CD4-positive, alpha-beta T cell treated with Interleukin-6 for 4 hours (primary cell): ENCODE measurements around the gene SERPING1.

ENCODE experiments used
- DNase-seq: peaks from one replicate; pipeline ENCODE4 v3.0.0-alpha.2; 2020; ENCODE audit warnings: mixed read lengths

The SERPING1 gene

DNA sequence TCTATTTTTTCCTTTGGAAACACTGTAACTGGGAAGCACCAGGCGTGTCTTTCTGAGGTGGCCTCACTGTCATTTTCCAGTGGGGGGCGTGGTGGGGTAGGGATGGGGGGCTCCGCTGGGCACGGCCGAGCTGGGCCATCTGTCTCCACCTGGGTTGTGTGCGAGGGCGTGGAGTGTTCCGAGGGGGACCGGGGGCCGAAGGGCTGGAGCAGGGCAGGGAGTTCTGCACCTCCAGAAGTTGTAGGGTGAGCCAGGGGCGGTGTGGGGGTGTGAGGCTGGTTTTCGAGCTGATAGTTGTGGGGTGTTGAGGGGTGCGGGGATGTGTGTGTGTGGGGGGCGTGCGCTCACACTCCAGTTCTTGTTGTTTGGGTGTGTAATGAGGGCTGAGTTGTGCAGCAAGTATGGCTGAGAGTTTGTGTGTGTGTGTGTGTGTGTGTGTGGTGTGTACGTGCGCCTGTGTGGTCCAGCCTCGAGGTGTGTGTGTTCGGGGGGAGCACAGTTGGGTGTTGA, 41.4 kb downstream of the SERPING1 start:
- DNase-seq = peak; percentile 13

DNA sequence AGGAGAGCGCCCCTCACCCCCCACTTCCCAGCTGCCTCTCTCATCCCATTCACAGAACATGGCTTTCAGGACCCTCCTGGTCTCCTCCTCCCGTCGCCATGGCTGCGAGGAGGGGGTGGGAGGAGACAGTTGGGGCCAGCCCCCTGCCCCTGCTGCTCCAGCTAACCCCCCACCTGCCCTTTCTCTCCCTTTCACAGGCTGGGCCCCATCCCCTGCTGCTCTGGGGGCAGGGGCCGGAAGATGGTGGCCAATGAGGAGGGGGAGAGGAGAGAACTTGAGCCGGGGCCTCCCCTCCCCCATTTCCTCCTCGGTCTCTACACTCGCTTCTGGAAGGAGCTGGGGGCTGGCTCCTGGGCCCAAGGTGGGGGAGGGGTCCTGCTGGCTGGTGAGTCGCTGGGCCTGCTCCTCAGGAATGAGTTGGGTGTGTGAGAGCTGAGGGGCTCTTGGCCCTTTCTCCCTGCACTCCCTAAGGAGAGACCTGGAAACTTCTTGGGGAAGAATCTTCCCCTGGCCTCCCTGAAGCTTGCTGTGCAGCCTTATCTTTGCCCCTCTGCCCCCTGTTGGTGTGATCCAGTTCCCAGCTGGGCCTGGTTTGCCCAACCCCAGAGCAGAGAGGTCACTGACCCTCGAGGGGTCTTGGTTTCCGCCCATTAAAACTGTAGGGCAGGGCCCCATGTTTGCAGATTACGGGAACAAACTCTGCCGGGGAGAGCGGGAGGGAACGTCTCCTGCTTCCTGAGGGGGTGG, 42.0 kb downstream of the SERPING1 start:
- peak; percentile 30 for DNase-seq

DNA sequence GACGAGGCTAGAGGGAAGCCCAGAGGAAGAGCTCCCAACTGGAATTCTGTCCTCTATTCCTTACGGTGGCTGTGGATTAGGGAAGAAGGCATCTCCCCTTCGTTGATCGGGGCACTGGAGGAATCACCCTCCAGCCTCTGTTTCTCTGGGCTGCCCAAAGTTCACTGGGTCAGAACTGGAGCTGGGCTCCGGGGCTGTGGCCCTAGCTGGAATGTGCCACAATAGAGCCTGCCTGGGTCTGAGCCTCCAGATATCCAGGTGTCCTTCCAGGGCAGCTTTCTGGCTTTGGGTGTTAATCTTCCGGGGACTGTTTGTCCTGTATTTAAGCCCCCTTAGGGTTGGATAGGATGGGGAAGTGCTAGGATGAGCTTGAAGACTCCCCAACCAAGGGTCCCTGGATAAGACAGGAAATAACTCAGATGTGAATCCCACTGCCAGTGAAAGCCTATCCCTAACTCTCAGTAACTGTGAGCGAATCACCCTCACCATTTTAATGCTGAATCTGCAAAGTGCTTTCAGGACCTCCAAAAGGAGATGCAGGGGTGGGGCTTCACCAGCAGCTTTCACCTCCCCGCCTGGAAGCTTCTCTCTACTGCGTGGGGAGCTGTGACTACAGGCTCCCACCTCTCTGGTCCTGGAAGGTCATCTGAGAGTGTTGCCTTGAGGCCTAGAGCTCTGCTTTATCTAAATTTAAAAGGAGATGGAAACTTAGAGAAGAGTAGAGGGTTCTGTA, 42.7 kb downstream of the SERPING1 start:
- no peak for DNase-seq

DNA sequence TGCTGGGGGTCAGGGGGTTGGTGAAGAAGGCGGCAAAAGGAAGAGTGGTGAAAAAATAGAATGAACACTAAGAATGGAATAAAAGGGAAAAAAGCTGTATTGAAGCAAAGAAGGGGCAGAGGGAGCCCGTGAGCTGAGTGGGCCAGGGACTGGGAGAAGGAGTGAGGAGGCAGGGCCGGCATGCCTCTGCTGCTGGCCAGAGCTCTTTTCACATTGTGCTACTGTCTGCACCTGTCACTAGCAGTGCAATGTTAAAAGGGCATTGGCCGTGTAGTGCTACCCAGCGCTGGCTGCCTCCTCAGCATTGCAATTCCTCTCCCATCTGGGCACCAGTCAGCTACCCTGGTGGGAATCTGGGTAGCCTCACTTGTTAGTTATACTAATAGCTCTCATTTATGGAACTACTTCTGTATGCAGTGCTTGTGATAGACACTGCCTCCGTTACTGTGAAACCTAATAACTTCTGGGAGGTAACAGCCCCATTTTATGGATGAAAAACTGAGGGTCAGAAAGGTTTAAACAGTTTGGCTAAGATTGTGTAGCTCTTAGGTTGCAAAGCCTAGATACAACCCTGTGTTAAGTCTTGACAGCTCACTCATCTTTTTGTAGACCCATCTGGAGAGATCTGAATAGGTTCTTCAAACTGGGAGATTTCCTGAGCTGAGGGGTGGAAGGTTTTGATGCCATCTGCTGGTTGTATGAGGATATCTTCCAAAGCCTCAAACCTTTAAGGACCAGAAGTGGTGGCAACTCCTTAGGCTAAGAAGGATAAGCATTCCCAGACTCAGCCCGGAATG, 43.7 kb downstream of the SERPING1 start:
- DNase-seq = peak; percentile 36

DNA sequence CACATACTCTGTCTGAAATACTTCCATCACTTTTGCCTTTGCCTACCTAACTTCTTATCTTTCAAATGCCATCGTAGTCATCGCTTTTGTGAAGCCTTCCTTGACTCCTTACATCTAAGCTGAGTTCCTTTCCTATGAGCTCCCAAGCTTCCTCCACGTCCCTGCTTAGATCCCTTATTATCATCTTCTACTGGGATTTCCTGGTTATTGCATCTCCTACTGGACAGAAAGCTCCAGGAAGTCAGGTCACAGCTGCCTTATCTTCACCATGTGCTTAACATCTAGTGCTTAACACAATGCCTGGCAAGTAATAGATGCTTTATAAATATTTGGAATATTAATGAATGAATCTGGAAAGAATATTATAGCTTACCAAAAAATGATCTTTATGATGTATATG, 46.3 kb downstream of the SERPING1 start:
- DNase-seq = no peak

DNA sequence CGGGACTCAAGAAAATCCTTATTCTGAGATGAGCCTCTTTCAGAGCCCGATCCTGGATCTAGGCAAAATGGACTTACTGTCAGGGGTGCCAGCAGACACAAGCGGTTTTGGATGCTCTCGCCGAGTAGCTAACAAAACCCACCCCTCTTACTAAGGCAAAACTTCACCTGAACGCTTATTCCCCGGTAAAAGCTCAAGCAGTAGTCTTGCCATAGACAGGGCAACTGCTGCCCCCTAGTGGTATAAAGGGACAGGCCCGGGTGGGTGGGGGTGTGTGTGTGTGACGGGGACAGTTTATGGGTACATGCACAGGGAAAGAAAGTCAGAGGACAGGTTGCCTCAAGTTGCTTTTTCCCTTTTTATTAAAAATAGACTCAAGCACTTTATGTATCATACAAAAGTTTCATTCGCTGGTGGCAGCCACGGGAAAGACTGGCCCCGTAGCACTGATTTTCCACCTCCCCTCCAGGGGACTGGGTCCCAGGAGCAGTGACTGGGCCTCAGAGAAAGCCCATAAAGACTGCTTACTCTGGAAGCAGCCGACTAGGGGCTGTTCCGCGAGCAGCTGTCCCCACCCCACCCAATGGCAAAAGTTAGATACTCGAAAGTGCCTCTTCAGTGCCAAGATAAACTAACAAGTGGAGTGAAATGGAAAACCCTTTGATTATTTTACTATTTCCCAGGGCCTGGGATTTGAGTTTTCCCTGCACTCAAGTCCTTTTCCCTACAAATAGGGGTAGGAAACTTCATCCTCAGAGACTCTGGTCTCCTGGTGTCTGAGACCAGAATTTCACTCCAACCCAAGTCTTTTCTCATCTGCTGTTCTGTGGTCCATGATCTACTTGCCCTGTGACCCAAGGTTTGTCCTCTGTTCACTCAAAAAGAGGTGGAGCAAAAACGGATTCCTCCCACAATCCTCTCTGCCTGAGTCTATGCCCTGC, 47.5 kb downstream of the SERPING1 start:
- DNase-seq = peak; percentile 89

DNA sequence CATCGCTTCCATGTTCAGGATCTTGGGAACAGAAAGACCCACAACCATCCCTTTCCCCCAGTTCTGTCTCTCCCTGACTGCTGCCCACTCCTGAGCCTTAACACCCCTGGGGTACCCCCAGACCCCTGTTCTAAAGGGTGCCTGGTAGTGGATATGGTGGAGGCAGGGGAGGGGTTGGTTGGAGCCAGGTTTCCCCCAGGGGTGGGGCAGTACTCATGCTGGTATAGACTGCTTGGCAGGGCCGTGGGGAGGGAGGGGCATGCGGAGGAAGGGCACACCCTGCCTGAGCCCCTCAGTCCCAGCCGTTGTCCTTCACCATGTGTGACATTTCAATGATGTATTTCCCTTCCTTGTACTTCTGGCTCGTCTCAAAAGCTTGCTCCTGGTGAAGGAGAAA, 48.2 kb downstream of the SERPING1 start:
- DNase-seq = no peak

DNA sequence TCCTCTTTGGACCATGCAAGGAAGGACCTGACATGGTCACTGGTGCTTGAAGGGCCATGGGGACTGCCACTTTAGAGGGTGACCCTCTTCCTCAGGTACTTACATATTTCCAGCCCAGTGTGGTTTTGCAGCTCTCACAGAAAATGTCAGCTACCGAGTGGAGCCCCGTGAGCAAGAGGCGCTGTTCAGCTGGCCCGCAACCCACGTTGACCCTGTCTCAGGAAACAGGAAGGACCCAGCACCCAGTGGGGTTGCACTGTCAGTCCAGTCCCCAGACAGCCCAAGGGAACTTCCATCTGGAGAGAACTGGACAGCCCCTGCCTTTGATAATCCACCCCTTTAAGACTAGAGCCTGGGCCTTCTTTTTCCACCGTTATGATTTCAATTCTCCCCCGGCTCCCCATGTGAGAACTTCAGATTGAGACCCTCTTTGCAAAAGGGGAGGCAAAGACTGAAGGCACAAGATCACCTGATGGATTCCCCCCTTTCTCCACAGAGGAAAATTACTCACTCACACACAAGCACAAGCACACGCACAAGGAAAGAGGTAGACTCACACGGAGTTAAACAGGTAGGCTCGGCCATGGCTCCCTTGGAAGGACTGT, 48.8 kb downstream of the SERPING1 start:
- no peak for DNase-seq

DNA sequence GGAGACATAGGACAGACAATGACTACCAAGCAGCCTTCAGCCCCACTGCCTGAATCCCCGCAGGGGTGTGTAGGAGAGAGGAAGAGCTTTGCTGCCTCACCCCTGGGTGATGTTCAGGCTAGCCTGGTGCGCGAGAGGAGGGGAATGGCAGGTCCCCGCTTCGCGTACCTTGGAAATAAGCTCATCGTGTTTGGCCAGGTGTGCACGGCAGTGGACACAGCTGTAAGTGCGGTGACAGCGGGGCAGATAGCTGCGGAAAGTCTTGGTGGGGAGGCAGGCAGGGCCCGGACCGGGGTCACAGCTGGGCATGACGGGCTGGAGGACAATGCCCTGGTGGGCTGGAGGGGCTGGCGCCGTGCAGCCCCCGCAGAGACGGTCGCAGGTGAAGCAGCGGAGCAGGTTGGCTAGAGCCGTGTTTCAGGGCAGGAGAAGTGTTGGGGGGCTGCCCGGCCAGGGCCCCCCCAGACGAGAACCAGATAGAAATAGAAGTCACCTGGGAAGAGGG, 49.4 kb downstream of the SERPING1 start:
- DNase-seq = no peak

DNA sequence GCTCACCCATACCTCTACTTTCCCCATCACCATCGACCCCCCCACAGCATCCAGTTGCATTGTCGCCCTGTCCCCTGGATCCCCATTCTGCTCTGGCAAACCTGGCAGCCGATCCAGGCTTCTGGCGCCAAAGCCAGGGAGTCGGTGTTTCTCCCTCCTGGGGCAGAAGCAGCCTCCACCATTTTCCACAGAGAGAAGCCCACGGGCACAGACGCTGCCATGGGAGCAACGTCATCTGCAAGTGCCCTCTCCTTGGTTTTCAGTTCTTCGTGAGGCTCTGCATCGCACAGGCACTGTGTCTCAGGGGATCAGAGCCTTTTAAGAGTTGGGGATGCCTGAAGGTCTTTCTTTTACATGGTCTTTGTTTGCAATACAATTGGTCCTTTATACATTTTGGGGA, 49.9 kb downstream of the SERPING1 start:
- no peak for DNase-seq

DNA sequence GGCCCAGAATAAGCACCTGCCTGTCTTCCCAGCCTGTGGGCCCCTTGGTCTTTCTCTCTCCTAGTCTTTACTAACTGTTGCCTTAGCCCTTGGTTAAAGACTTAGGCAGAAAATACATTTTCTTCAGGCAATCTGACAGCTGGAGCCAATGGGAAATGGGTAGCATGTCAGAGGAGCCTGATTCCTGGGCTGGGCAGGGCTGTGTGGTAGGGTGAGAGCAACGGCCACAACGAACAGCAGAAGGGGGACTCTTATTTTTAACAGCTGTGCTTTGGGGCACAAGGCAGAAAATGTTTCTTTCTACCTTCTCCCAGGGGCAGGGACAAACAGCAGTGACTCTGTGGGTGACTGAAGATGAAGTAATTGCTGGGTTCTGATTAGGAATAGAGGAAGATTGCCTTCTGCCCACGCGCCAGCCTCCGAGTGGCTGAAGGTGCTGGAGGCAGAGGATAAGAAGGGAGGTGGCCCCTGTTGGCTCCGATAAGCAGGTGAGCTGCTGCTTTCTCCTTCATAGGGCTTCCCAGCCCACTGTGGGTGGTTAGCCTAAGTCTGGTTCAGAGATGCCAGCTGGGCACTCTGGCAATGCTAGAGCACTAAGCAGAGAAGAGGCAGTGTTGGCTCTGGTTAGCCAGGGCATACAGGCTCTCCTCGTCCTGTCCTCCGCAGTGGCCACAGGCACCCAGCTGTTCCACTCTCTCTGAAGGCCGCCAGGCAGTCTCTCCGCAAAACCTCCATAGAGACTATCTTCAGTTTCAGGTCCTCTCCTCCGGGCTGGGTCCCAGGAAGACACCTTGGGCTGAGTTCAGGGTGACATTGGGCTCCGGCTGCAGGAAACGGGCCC, 50.7 kb downstream of the SERPING1 start:
- no peak for DNase-seq

DNA sequence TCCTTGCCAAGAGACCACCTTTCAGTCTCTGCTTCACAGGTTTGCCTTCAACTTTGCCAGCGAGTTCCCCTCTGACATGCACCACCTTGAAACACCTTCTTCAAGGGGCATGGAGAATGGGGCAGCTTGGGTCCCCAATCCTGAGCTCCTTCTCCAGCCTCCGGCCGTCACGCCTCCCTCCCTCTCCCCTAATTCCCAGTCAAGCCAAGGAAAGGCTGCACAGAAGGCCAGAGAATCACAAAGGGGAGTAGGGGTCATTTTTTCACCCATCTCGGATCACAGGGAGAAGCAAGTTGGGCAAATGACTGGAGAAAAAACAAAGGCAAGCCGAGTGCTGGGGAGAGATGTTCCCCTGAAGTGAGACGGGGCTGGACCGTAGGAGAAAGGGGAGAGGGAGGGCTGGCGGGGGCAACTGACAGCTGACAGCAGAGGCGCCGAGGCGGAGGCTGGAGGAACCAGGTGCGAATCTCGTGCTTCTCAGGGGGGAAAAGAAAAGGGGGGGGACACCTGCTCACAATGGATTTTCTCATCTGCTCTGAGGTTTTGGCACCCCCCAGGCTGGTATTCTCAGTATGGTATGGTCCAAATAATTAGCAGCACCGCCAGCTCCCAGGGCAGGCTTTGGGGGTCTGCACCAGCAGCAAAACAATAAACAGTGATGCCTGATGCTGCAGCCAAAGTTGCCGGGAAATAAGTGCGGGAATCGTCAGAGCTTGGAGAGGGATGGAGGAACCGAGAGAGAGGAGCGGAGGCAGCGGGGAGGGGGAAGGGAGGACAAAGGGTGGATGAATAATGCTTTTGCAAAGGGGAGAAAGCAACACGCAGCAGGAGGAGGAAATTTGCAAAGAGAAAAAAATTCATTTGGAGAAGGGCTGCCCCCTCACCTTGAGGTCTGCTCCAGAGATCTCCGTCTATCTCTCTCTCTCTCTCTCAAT, 51.6 kb downstream of the SERPING1 start:
- peak; percentile 37 for DNase-seq

DNA sequence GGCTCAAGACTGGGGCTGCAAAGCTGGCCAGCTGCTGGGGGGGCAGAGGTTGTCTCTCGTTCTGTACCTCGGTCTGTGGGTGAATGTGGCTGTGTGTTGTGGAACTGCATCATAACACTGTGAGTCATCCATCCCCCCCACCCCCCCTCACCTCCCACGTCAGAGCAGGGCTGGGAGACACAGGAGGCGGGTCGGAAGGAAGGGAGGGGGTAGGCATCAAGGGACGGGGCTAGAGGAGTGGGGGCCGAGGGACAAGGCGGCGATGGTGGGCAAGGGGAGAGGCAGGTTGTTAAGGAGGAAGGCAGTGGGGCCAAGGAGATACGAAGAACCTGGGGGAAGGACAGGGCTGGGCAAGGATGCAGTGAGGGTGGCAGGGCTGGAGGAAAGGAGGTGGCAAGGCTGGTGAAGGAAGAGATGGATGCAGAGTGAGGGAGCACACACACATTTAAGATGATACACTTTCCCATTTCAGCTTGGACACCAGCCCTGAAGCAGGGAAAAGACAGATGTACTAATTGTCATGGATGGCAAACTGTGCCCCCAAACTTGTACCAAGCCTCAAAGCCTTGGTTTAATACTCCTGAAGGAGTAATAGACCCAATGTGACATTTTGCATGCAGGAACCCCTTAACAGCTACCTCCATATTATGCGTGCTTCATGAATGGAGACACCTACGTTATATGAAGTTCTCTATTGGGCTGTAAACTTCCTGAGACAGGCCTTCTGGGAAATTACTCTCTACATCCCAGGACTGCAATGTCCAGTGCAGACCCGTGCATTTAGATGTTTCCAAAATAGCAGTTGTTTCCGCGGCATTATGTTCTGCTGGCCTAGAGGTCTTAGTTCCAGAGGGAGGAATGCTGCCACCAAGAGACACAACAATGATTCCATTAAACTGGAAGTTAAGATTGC, 52.6 kb downstream of the SERPING1 start, which contains the start of gene YPEL4:
Gene YPEL4 (minus strand): TSS at position 87 of the 913 bp plus-strand sequence. CDS start 2,805 bp downstream, outside the sequence.
- peak; percentile 92 for DNase-seq

DNA sequence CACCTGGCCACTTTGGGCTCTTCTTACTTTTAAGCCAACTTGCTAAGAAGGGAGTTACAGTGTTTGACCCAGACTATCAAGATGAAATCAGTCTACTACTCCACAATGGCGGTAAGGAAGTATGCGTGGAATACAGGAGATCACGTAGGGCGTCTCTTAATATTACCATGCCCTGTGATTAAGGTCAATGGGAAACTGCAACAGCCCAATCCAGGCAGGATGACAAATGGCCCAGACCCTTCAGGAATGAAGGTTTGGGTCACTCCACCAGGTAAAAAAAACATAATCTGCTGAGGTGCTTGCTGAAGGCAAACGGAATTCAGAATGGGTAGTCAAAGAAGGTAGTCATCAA, 53.2 kb downstream of the SERPING1 start:
- no peak for DNase-seq

DNA sequence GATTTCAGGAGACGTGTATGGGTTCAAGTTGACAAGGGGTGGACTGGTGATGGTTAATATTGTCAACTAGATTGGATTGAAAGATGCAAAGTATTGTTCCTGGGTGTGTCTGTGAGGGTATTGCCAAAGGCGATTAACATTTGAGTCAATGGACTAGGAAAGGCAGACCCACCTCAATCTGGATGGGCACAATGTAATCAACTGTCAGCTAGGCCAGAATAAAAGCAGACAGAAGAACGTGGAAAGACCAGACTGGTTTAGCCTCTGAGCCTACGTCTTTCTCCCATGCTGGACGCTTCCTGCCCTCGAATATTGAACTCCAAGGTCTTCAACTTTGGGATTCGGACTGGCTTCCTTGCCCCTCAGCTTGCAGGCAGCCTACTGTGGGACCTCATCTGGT, 53.9 kb downstream of the SERPING1 start:
- no peak for DNase-seq

DNA sequence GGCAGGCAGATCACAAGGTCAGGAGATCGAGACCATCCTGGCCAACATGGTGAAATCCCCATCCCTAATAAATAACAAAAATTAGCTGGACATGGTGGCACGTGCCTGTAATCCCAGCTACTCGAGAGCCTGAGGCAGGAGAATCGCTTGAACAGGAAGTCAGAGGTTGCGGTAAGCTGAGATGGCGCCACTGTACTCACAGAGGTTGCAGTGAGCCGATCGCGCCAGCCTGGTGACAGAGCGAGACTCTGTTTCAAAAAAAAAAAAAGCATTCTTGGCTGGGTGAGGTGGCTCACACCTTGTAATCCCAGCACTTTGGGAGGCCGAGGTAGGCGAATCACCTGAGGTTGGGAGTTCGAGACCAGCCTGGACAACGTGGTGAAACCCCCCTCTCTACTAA, 54.7 kb downstream of the SERPING1 start:
- DNase-seq = peak; percentile 48

DNA sequence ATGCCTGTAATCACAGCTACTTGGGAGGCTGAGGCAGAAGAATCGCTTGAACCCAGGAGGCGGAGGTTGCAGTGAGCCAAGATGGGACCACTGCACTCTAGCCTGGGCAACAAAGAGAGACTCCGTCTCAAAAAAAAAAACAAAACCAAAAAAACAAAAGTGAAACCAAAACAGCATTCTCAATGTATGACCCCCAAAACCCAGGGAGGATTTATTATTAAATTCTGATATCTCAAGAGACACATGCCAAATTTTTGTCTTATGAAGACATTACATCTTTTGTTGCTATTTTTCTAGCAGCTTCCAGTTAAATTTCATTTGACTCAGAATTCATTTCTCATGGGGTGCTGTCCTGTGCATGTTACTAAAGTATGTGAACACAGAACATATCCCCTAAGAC, 55.2 kb downstream of the SERPING1 start:
- DNase-seq = no peak

DNA sequence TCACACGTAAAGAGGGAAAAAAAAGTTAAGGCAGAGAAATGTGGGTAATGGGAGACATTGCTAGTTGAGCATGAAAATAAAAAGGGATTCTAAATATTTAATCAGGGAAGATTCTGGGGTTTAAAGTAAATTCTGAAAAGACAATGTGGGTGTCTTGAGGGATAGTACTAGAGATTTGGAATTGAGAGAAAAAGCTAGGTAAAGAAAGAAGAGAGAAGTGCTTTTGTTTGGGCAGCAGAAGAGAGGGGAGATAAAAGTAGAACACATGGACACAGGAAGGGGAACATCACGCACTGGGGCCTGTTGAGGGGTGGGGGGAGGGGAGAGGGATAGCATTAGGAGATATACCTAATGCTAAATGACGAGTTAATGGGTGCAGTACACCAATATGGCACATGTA, 55.7 kb downstream of the SERPING1 start:
- no peak for DNase-seq

DNA sequence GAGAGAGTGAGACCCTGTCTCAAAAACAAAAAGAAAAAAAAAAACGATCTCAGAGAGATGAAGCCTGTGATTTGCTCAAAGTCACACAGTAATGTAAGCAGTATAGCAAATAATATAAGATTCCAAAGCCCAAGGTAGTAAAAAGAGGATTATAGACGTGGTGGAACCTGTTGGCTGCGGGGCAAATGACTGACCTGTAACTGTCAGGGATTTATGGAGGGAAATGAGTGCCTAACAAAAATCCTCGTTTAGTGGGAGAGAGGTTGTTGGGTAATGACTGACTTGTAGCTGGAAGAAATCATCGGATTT, 59.4 kb downstream of the SERPING1 start:
- no peak for DNase-seq
